ENCODE measurements around the gene BAG5. TPM values are rescaled to one million over a fixed set of nuclear protein-coding genes. Genes with fewer than 3 reads are reported as not detected.
A peak's percentile ranks its signal among the peaks of the same experiment; 100 is the strongest.

BAG5 gene
- total RNA-seq, 4 donors from 2014 or later: 13.8 to 43.6 (median 33.1) TPM

DNA sequence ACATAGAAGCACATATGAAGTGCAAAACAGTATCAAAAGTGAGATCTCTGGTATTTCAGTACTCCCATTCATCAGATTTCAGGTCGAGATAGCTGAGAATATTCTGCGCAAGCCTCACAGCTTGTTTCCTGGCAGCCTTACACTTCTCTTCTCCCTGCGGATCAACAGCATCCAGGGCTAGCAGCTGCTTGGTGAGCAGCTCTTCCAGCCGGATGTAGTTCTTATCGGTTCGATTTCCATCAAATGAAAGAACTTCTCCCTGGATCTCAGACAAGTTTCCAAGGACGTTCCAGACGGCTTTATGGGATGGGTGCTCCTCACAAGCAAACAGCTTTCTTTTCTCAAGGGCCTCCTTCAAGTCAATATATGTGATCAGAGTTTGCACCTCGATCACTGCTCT is 2.7 kb downstream of the BAG5 start:
- Histone ChIP-seq H3K4me3 (no peak overlapping the region), H3K27me3 (no peaks in the 10 kb centered on the region), H3K9me3 (no peaks in the 10 kb centered on the region), H3K4me1 (peaks cover 20 to 29% of the 10 kb centered on the region in 2 donors), H3K36me3 (no peaks in the 10 kb centered on the region), H3K27ac (peak overlapping the region; percentile 64 to 80)
- intact Hi-C loops (cut with DNase I; ENCODE audit: low total_unique reads): no loop called here
- no peak for DNase-seq
- TF ChIP-seq POLR2A (IDR thresholded peaks at IDR 0.05): no peak

DNA sequence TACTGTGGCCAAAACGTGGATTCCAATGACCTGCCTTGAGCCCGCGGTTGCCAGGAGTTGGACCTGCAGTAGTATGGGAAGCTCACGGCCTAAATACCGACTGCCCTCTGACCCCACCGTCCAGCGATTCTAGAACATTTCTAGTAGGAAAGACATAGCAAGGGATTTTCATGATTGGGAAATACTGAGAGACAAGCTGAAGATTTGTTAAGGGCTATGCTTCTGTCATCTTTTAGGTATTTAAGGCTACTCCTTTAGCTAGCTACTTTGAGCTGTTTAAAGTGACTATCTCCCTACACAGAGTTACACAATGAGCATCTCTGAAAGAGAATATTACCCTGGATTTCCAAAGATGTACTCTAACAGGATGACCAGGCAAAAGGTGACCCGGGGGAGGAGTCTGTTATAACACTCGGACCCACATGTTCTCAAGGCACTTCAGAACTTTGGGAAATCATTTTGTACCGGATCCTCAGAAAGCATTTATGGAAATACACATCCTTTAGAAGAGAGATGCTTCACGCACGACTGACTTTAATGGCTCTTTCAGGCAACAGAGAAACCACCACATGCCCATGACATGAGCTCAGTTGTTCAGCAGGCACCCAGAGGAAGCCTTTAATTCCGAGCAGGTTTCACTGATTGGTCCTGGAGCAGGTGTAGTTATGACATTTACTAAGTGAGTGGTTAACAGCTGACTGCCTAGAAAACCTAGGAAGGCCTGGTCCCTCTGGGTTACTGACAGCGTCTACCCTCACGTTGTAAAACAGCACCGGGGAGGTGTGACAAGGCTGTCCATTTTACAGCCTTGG is 4.2 kb downstream of the BAG5 start:
- intact Hi-C loops (cut with DNase I; ENCODE audit: low total_unique reads): no loop called here
- no peak overlapping the region for H3K4me3 ChIP-seq
- H3K36me3 ChIP-seq: no peaks in the 10 kb centered on the region
- H3K4me1 ChIP-seq: peaks cover 20 to 23% of the 10 kb centered on the region in 2 donors
- no peaks in the 10 kb centered on the region for H3K9me3 ChIP-seq
- H3K27me3 ChIP-seq: no peaks in the 10 kb centered on the region
- peak overlapping the region; percentile 64 to 80 for H3K27ac ChIP-seq
- peak; percentile 65 to 68 for DNase-seq
- TF ChIP-seq POLR2A (IDR thresholded peaks at IDR 0.05): no peak
- TF ChIP-seq, protein P1, sequence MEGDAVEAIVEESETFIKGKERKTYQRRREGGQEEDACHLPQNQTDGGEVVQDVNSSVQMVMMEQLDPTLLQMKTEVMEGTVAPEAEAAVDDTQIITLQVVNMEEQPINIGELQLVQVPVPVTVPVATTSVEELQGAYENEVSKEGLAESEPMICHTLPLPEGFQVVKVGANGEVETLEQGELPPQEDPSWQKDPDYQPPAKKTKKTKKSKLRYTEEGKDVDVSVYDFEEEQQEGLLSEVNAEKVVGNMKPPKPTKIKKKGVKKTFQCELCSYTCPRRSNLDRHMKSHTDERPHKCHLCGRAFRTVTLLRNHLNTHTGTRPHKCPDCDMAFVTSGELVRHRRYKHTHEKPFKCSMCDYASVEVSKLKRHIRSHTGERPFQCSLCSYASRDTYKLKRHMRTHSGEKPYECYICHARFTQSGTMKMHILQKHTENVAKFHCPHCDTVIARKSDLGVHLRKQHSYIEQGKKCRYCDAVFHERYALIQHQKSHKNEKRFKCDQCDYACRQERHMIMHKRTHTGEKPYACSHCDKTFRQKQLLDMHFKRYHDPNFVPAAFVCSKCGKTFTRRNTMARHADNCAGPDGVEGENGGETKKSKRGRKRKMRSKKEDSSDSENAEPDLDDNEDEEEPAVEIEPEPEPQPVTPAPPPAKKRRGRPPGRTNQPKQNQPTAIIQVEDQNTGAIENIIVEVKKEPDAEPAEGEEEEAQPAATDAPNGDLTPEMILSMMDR (IDR thresholded peaks at IDR 0.05): no peak

DNA sequence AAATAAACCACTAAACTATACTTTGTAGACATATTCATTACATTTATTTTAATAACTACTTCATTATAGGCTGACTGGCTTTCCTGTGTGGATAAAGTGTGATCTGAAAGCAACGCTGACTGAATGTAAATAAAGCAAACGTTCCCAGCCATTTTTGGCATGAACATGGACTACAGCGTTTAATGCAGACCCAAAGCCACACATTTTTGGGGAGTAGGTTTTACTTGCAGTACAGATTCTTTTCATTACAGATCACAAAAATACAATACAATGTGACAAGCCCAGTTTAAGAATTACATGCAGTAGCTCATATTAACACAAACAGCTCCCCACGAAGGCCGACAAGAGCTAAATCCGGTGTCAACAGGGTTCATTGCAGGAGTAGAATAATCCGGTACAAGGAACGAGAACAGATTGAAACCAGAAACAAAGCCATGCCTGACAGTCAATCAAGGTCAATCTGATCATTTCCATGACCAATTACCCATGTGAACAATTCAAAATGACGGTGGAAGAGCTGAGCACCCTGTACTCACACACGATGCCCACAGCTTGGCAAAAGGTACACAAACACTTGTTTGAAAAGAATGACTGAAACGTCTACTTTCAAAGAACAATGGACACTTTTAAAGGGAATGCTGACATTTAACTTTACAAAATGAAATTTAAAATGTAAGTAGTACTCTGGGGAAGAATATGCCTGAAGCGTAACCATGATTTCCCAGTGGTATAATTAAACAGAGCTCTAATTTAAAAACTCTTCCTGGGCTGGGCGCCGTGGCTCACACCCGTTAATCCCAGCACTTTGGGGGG is 5.3 kb downstream of the BAG5 start:
- peaks cover 22 to 23% of the 10 kb centered on the region in 2 donors for H3K4me1 ChIP-seq
- DNase-seq: no peak
- TF ChIP-seq POLR2A (IDR thresholded peaks at IDR 0.05): no peak
- TF ChIP-seq, protein P1 (IDR thresholded peaks at IDR 0.05): no peak
- no peaks in the 10 kb centered on the region for H3K27me3 ChIP-seq
- H3K36me3 ChIP-seq: no peaks in the 10 kb centered on the region
- H3K4me3 ChIP-seq: no peak overlapping the region
- H3K9me3 ChIP-seq: no peaks in the 10 kb centered on the region
- H3K27ac ChIP-seq: peak overlapping the region; percentile 64 to 80
- intact Hi-C loops (cut with DNase I; ENCODE audit: low total_unique reads): no loop called here

DNA sequence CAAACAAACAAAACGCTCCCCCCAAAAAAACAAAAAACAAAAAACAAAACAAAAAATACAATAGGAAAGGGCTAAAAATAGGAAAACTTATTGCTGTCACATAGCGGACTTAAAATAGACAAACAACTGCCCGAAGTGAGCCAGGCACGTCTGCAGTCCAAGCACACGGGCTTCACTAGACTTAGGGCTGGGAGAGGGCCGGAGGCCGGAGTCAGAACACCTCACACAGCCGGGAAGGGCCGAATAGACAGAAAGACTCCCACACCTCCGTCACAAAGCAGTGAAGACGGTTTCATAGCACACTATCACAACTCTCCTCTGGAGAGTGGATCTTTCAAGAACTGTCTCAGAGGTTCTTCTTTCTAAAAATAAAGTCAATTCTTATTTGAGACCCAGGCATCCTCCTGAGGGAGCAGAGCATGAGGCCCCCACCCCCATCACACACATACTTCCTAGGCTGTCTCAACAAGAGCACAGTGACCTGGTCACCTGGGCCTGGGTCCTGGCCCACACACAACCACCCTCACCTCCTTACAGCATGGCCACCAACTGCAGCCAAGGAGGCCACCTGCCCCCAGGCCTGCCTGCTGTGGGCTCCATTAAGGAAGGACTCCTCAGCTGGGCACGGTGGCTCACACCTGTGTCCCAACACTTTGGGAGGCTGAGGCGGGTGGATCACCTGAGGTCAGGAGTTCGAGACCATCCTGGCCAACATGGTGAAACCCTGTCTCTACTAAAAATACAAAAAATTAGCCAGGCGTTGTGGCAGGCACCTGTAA is 6.7 kb downstream of the BAG5 start:
- no peak overlapping the region for H3K4me3 ChIP-seq
- peak overlapping the region in 1 of 2 donors; percentile 9 for H3K27ac ChIP-seq
- no peaks in the 10 kb centered on the region for H3K9me3 ChIP-seq
- intact Hi-C loops (cut with DNase I; ENCODE audit: low total_unique reads): no loop called here
- DNase-seq: no peak
- H3K4me1 ChIP-seq: peaks cover 20 to 29% of the 10 kb centered on the region in 2 donors
- no peaks in the 10 kb centered on the region for H3K36me3 ChIP-seq
- TF ChIP-seq POLR2A (IDR thresholded peaks at IDR 0.05): no peak
- TF ChIP-seq, protein P1 (IDR thresholded peaks at IDR 0.05): no peak
- no peaks in the 10 kb centered on the region for H3K27me3 ChIP-seq

DNA sequence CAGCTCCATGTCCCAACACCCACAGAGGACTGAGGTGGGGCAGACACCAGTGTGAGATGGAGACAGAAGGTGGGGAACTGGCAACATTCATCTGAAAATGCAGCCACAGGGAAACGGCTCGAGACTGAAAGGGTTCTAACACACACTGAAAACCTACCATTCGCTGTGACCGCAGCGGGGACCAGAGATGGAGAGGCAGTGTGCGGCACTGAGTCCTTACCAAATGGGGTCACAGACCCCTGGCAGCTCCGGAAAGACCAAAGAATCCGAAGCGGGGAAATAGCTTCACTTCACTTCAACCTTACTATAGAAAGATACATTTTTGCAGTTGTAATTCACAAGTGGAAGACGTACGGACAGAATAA is 9.6 kb downstream of the BAG5 start:
- H3K27me3 ChIP-seq: no peaks in the 10 kb centered on the region
- peaks cover 6 to 20% of the 10 kb centered on the region in 2 donors for H3K4me1 ChIP-seq
- intact Hi-C loops (cut with DNase I; ENCODE audit: low total_unique reads): no loop called here
- no peak overlapping the region for H3K4me3 ChIP-seq
- no peaks in the 10 kb centered on the region for H3K9me3 ChIP-seq
- DNase-seq: no peak
- peak overlapping the region; percentile 71 to 86 for H3K27ac ChIP-seq
- TF ChIP-seq, protein P1 (IDR thresholded peaks at IDR 0.05): no peak
- TF ChIP-seq POLR2A (IDR thresholded peaks at IDR 0.05): no peak
- H3K36me3 ChIP-seq: no peaks in the 10 kb centered on the region

All from uterus (tissue), 4 donors.